Glutamatergic neuron (in vitro differentiated cells): ENCODE results near the gene IFNA13. TPM values are rescaled to one million over a fixed set of nuclear protein-coding genes. Genes with fewer than 3 reads are reported as not detected.
A peak's percentile ranks its signal among the peaks of the same experiment; 100 is the strongest.

ENCODE experiments used
- DNase-seq: peaks from one replicate; pipeline ENCODE4 v3.0.0; 2022
- H3K27ac Mint-ChIP-seq: one replicate; pipeline ENCODE4 v1.8.0; 2020; ENCODE audit warnings: mild to moderate bottlenecking, mixed read lengths, inconsistent platforms; ENCODE audit not compliant: unreplicated experiment
- H3K27me3 Mint-ChIP-seq: one replicate; pipeline ENCODE4 v1.8.0; 2020; ENCODE audit warnings: mild to moderate bottlenecking, moderate library complexity, mixed read lengths, inconsistent platforms; ENCODE audit not compliant: unreplicated experiment
- H3K36me3 Mint-ChIP-seq: one replicate; pipeline ENCODE4 v1.8.0; 2020; ENCODE audit warnings: mild to moderate bottlenecking, mixed read lengths, inconsistent platforms; ENCODE audit not compliant: unreplicated experiment
- H3K4me1 Mint-ChIP-seq: one replicate; pipeline ENCODE4 v1.8.0; 2020; ENCODE audit warnings: mild to moderate bottlenecking, low read depth, mixed read lengths, inconsistent platforms; ENCODE audit not compliant: unreplicated experiment
- H3K4me3 Mint-ChIP-seq: one replicate; pipeline ENCODE4 v1.8.0; 2020; ENCODE audit warnings: mild to moderate bottlenecking, mixed read lengths, inconsistent platforms; ENCODE audit not compliant: unreplicated experiment
- H3K9me3 Mint-ChIP-seq: one replicate; pipeline ENCODE4 v1.8.0; 2020; ENCODE audit warnings: mild to moderate bottlenecking, moderate library complexity, mixed read lengths, inconsistent platforms; ENCODE audit not compliant: unreplicated experiment
- total RNA-seq: library from RNA; stranded (reverse); fragmentation: NEBNext Ultra II Directional; extraction: Animal tissue kit (Norgen Biotek cat#: 25700); gene quantifications from one replicate; pipeline ENCODE4 v1.2.1, GENCODE V29; 2021; ENCODE audit not compliant: unreplicated experiment
- TF ChIP-seq, protein P1 (sequence below): fragments of 200-600 bp; sonication (generic); IDR thresholded peaks from one replicate; pipeline ENCODE4 v1.5.0; 2021; ENCODE audit not compliant: partially characterized antibody, unreplicated experiment

Gene IFNA13
- total RNA-seq, 1 donor from 2014 or later, result not detected

- Mint-ChIP-seq H3K9me3 (no peaks in the 10 kb centered on the region), H3K4me1 (peaks cover 25% of the 10 kb centered on the region), H3K27me3 (peaks cover 2% of the 10 kb centered on the region), H3K36me3 (no peaks in the 10 kb centered on the region), H3K4me3 (no peak overlapping the region), H3K27ac (no peak overlapping the region)
- no peak for DNase-seq
- TF ChIP-seq, protein P1, sequence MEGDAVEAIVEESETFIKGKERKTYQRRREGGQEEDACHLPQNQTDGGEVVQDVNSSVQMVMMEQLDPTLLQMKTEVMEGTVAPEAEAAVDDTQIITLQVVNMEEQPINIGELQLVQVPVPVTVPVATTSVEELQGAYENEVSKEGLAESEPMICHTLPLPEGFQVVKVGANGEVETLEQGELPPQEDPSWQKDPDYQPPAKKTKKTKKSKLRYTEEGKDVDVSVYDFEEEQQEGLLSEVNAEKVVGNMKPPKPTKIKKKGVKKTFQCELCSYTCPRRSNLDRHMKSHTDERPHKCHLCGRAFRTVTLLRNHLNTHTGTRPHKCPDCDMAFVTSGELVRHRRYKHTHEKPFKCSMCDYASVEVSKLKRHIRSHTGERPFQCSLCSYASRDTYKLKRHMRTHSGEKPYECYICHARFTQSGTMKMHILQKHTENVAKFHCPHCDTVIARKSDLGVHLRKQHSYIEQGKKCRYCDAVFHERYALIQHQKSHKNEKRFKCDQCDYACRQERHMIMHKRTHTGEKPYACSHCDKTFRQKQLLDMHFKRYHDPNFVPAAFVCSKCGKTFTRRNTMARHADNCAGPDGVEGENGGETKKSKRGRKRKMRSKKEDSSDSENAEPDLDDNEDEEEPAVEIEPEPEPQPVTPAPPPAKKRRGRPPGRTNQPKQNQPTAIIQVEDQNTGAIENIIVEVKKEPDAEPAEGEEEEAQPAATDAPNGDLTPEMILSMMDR, result no peak
Observed at GRCh38 chr9:21324047-21324446, 43.8 kb downstream of the IFNA13 start.

DNA sequence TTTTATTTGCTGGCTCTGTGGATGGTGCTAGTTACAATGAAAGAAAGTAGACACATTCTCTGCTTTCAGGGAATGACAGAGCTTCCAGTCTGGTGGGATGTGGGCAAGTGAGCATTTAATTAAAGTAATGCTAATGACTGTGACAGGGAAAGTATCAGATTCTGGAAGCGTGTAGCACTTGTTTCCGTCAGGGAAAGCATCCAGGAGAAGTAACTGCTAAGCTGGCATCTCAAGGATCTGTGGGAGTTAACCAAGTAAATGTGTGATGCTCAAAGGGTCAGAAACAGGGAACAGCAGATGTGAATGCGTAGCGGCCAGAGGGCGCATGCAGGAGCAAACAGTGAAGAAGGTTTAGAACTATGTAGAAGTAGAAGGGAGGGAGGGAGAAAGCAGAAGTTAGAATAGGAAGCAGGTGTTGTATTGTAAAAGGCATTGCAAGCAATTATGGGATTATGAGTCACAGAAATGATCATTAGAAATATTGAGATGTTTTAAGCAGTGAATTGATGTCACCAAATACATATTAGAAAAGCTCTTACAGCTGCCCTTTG, 44.9 kb downstream of the IFNA13 start:
- Mint-ChIP-seq H3K4me3 (no peak overlapping the region), H3K9me3 (no peaks in the 10 kb centered on the region), H3K27ac (no peak overlapping the region), H3K27me3 (peaks cover 2% of the 10 kb centered on the region), H3K4me1 (peaks cover 25% of the 10 kb centered on the region), H3K36me3 (no peaks in the 10 kb centered on the region)
- DNase-seq, result no peak
- TF ChIP-seq, protein P1, result no peak

DNA sequence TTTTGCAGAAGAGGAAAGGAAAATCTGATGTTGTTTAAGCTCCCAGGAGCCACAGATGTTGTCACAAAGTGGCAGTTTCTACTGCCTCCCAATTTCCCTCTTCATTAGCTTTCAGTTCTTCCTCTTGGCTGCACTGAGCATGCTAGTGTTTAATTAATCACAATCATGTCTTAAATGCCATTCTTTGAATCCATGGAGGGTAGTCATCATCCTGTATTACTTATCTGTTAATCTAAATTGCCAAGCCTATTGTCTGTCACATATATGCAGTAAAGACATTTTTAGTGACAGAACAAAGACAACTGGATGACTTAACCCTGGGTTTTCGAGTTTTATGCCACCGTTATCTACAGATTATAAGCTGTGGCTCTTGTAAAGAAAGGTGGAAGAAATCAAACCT, 47.4 kb downstream of the IFNA13 start:
- Mint-ChIP-seq H3K36me3 (no peaks in the 10 kb centered on the region), H3K27me3 (peaks cover 2% of the 10 kb centered on the region), H3K9me3 (no peaks in the 10 kb centered on the region), H3K4me3 (no peak overlapping the region), H3K4me1 (peaks cover 25% of the 10 kb centered on the region), H3K27ac (peak overlapping the region; percentile 16)
- TF ChIP-seq, protein P1, result no peak
- DNase-seq, result no peak

DNA sequence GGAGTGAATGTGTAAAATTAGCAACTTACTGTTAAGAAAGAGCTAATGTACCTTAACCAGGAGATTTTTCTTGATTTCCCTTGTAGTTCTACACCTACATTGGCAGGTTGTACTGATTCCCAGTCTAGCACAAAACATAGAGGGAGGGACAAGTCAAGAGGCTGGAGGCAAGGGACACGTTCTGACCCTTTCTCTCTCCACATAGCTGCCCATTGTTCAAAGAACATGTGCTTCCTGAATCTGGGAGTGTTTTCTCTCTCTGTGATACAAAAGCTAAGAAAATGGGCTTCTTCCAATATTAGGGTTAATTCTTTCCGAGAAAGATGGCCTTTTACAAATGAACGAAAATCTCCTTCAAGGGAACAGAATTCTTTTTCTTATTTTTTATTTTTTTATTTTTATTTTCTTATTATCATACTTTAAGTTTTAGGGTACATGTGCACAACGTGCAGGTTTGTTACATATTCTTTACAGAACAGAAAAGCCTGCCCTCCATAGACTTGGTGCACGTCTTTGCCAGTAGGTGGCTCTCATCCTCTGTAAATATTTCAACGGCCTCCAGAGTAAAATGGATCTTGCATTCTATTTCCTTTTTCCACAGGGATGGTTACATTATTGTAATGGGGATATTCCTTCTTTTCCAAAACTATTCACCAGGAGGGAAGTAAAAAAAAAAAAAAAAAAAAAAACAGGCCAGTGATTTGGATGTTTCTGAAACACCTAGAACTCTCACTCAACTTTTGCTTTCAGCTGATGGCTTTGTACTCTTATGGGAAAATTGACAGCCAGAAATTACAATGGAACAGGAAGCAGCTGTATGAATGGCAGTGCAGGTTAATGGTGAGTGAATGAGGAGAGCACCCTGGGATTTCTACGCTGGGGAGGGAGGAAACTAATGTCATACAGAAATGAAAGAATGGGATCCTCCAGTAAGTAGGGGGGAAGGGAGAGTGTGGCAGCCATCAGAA, 49.6 kb downstream of the IFNA13 start:
- TF ChIP-seq, protein P1, result peak; percentile 69
- no peak overlapping the region for H3K27ac Mint-ChIP-seq
- DNase-seq, result peak; percentile 24
- no peak overlapping the region for H3K4me3 Mint-ChIP-seq
- no peaks in the 10 kb centered on the region for H3K36me3 Mint-ChIP-seq
- peaks cover 25% of the 10 kb centered on the region for H3K4me1 Mint-ChIP-seq
- peaks cover 2% of the 10 kb centered on the region for H3K27me3 Mint-ChIP-seq
- no peaks in the 10 kb centered on the region for H3K9me3 Mint-ChIP-seq

Other genes with a start within 250 kb of the IFNA13 start
- not detected for gene IFNW1, start 226.2 kb downstream of the IFNA13 start, total RNA-seq
- gene IFNA21, start 201.4 kb downstream of the IFNA13 start, total RNA-seq, result not detected
- not detected for gene IFNA4, start 180.5 kb downstream of the IFNA13 start, total RNA-seq
- gene IFNA7, start 165.9 kb downstream of the IFNA13 start, total RNA-seq, result not detected
- not detected for gene IFNA10, start 160.9 kb downstream of the IFNA13 start, total RNA-seq
- not detected for gene IFNA16, start 150.7 kb downstream of the IFNA13 start, total RNA-seq
- not detected for gene IFNA17, start 139.8 kb downstream of the IFNA13 start, total RNA-seq
- not detected for gene IFNA14, start 128.1 kb downstream of the IFNA13 start, total RNA-seq
- gene IFNA5, start 62.7 kb downstream of the IFNA13 start, total RNA-seq, result not detected
- gene KLHL9, start 32.7 kb downstream of the IFNA13 start, total RNA-seq, result 38.7 TPM
- not detected for gene IFNA6, start 17.2 kb downstream of the IFNA13 start, total RNA-seq
- not detected for gene IFNA2, start 17.3 kb upstream of the IFNA13 start, total RNA-seq
- not detected for gene IFNA8, start 41.1 kb upstream of the IFNA13 start, total RNA-seq
- gene IFNA1, start 72.4 kb upstream of the IFNA13 start, total RNA-seq, result not detected
- gene IFNE, start 114.3 kb upstream of the IFNA13 start, total RNA-seq, result not detected